ENCODE data around the gene PRKAG2. TPM values are rescaled to one million over a fixed set of nuclear protein-coding genes. Genes with fewer than 3 reads are reported as not detected.

The PRKAG2 gene
- total RNA-seq, 1 donor from 2014 or later = 13.5 TPM

DNA sequence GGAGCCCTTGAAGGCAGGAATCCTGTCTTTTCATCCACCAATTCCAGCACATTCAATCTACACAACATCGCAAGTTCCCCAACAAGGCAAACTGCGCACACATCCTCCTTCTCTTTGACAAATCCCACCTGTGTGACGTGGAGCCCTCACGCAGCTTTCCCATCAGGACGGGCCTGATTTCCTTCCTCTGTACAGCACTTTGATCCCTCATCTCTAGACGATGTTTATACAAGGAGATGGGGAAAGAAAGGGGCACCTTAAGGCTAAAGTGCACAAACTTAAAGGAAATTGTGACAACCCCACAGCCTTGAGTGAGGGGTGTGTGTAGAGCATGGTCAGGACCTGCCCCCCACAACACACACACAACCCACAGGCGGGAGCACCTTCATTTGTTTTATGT is 97.2 kb downstream of the PRKAG2 start:
- no peak overlapping the region for H3K4me3 Mint-ChIP-seq (ENCODE audit: unreplicated experiment)
- TF ChIP-seq, protein P1, sequence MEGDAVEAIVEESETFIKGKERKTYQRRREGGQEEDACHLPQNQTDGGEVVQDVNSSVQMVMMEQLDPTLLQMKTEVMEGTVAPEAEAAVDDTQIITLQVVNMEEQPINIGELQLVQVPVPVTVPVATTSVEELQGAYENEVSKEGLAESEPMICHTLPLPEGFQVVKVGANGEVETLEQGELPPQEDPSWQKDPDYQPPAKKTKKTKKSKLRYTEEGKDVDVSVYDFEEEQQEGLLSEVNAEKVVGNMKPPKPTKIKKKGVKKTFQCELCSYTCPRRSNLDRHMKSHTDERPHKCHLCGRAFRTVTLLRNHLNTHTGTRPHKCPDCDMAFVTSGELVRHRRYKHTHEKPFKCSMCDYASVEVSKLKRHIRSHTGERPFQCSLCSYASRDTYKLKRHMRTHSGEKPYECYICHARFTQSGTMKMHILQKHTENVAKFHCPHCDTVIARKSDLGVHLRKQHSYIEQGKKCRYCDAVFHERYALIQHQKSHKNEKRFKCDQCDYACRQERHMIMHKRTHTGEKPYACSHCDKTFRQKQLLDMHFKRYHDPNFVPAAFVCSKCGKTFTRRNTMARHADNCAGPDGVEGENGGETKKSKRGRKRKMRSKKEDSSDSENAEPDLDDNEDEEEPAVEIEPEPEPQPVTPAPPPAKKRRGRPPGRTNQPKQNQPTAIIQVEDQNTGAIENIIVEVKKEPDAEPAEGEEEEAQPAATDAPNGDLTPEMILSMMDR (IDR thresholded peaks at IDR 0.05) = no peak
- H3K4me1 Mint-ChIP-seq (ENCODE audit: unreplicated experiment) = peaks cover 3% of the 10 kb centered on the region
- H3K27ac Mint-ChIP-seq (ENCODE audit: unreplicated experiment) = no peak overlapping the region
- DNase-seq (ENCODE audit: extremely low spot score, unreplicated experiment) = no peak
- no peaks in the 10 kb centered on the region for H3K36me3 Mint-ChIP-seq (ENCODE audit: unreplicated experiment)
- peaks cover 18% of the 10 kb centered on the region for H3K27me3 Mint-ChIP-seq (ENCODE audit: unreplicated experiment)
- H3K9me3 Mint-ChIP-seq (ENCODE audit: unreplicated experiment) = no peaks in the 10 kb centered on the region

DNA sequence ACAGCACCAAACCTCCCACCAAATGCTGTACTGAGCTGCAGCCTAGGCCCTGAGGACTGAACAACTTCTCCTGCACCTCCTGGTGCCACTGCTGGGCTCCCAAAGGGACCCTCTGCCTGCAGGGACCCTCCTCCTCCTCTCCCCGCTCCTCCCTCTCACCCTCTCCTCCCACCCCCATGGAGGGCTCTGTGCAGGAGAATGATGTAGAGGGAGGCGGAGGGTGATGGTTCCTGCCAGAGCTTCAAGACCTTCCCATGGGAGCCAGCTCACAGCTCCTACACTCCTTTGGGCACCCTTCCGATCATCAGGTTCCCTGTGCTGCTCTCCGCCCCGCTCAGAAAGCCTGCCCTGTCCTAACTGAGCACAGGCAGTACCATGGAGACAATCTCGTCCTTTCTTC is 97.7 kb downstream of the PRKAG2 start:
- TF ChIP-seq, protein P1 (IDR thresholded peaks at IDR 0.05) = no peak
- Mint-ChIP-seq H3K27ac (ENCODE audit: unreplicated experiment) (no peak overlapping the region), H3K4me3 (ENCODE audit: unreplicated experiment) (no peak overlapping the region), H3K4me1 (ENCODE audit: unreplicated experiment) (peaks cover 3% of the 10 kb centered on the region), H3K27me3 (ENCODE audit: unreplicated experiment) (peaks cover 20% of the 10 kb centered on the region), H3K9me3 (ENCODE audit: unreplicated experiment) (no peaks in the 10 kb centered on the region), H3K36me3 (ENCODE audit: unreplicated experiment) (no peaks in the 10 kb centered on the region)
- no peak for DNase-seq (ENCODE audit: extremely low spot score, unreplicated experiment)

DNA sequence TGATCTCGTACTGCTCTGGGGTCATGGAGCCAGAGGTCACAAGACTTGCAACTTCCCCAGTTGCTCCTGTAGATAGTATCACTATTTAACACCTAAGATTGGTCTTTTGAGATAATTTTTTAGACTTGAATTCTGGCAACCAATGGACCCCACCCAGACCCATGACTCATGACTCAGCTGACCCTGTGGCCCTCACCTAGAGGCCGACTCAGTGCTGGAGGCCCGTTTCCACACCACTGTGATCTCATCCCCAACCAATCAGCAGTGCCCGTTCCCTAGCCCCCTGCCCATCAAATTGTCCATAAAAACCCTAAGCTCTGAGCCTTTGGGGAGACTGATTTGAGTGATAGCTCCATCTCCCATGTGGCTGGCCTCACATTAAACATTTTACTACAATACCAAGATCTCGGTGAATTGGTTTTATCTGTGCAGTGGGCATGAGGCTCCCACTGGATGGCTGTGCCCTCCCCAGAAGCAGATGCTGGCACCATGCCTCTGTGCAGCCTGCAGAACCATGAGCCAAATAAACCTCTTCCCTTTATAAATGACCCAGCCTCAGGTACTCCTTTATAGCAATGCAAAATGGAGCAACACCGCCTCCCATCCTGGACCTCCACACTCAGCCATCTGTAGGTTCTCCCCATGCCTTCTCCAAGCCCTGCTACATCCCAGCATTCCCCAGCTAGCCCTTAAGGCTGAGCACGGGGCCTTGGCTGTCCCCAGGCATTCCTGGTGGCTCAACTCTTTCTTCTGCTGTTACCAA is 98.8 kb downstream of the PRKAG2 start:
- TF ChIP-seq, protein P1 (IDR thresholded peaks at IDR 0.05) = no peak
- DNase-seq (ENCODE audit: extremely low spot score, unreplicated experiment) = no peak
- peaks cover 3% of the 10 kb centered on the region for H3K4me1 Mint-ChIP-seq (ENCODE audit: unreplicated experiment)
- H3K36me3 Mint-ChIP-seq (ENCODE audit: unreplicated experiment) = no peaks in the 10 kb centered on the region
- H3K9me3 Mint-ChIP-seq (ENCODE audit: unreplicated experiment) = no peaks in the 10 kb centered on the region
- H3K4me3 Mint-ChIP-seq (ENCODE audit: unreplicated experiment) = no peak overlapping the region
- peaks cover 31% of the 10 kb centered on the region for H3K27me3 Mint-ChIP-seq (ENCODE audit: unreplicated experiment)
- H3K27ac Mint-ChIP-seq (ENCODE audit: unreplicated experiment) = no peak overlapping the region

DNA sequence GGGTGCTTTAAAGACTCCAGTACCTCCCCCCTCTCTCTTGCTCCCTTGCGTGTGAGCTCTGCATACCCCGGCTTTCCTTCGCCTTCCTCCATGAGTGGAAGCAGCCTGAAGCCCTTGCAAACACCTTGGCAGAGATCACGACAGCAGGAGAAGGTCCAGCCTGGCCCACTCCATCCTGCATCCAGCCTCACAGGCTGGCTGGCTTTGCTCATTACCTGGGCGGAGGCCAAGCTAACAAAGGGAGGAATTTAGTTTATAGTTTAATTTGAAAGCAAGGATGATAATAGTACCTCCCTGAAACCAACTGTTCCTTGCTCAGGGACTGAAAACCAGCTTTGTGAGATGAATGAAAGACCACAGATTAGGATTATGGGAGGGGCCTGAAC is 99.4 kb downstream of the PRKAG2 start:
- TF ChIP-seq, protein P1 (IDR thresholded peaks at IDR 0.05) = no peak
- Mint-ChIP-seq H3K4me1 (ENCODE audit: unreplicated experiment) (no peaks in the 10 kb centered on the region), H3K27me3 (ENCODE audit: unreplicated experiment) (peaks cover 34% of the 10 kb centered on the region), H3K27ac (ENCODE audit: unreplicated experiment) (no peak overlapping the region), H3K36me3 (ENCODE audit: unreplicated experiment) (no peaks in the 10 kb centered on the region), H3K4me3 (ENCODE audit: unreplicated experiment) (no peak overlapping the region), H3K9me3 (ENCODE audit: unreplicated experiment) (no peaks in the 10 kb centered on the region)
- DNase-seq (ENCODE audit: extremely low spot score, unreplicated experiment) = no peak

DNA sequence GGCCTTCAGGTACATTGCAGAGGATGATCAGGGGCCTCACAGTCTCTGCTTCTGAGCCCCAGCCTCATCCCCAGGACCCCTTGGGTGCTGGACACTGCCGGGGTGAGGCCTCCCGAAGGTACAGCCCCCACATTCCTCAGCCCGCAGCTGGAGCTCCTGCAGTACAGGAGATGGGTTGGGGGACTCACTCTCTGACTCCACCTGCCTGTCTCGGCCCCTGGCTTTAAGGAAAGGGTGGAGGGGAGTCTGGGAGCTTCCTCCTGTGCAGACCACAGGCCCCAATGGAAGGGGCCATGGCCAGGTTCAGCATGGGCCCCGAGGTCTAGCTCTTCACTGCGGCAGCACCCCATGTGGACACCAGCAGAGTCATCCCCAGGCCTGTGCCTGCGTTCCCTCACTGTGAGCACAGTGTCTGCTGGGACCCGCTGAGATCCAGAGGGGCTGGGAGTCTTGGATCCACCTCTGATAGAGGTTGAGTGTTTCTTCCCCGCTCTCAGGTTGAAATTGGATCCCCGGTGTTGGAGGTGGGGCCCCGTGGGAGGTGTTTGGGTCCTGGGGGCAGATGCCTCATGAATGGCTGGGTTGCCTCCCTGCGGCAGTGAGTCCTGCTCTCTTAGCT is 99.9 kb downstream of the PRKAG2 start:
- no peak for DNase-seq (ENCODE audit: extremely low spot score, unreplicated experiment)
- Mint-ChIP-seq H3K4me3 (ENCODE audit: unreplicated experiment) (no peak overlapping the region), H3K9me3 (ENCODE audit: unreplicated experiment) (no peaks in the 10 kb centered on the region), H3K4me1 (ENCODE audit: unreplicated experiment) (no peaks in the 10 kb centered on the region), H3K27me3 (ENCODE audit: unreplicated experiment) (peaks cover 39% of the 10 kb centered on the region), H3K36me3 (ENCODE audit: unreplicated experiment) (no peaks in the 10 kb centered on the region), H3K27ac (ENCODE audit: unreplicated experiment) (no peak overlapping the region)
- TF ChIP-seq, protein P1 (IDR thresholded peaks at IDR 0.05) = no peak
